Measurements from ENCODE around the gene PIR. TPM values are rescaled to one million over a fixed set of nuclear protein-coding genes. Genes with fewer than 3 reads are reported as not detected.

The PIR gene
- polyA plus RNA-seq, 1 donor from 2014 or later, result 0.81 TPM

- no peaks in the 10 kb centered on the region for H3K9me2 ChIP-seq (ENCODE audit: insufficient read depth, low read length)
- H3F3A ChIP-seq (ENCODE audit: insufficient read depth, low read length, poor library complexity, severe bottlenecking), result no peaks in the 10 kb centered on the region
- H3K36me3 ChIP-seq (ENCODE audit: insufficient read depth, low read length), result no peaks in the 10 kb centered on the region
- no peaks in the 10 kb centered on the region for H3K9me3 ChIP-seq (ENCODE audit: low read length)
- no peaks in the 10 kb centered on the region for H4K20me1 ChIP-seq (ENCODE audit: insufficient read depth)
- TF ChIP-seq TAF1 (IDR thresholded peaks at IDR 0.05; ENCODE audit: low read depth) (no peak), MXI1 (conservative IDR thresholded peaks at IDR 0.05; ENCODE audit: poor library complexity, severe bottlenecking) (no peak), RAD21 (conservative IDR thresholded peaks at IDR 0.05) (no peak), EZH2 (IDR thresholded peaks at IDR 0.05; ENCODE audit: borderline replicate concordance, insufficient read depth, low read length, poor library complexity, severe bottlenecking) (no peak), EP300 (conservative IDR thresholded peaks at IDR 0.05; ENCODE audit: poor library complexity, severe bottlenecking) (no peak), POLR2AphosphoS5 (IDR thresholded peaks at IDR 0.05) (no peak), SMC3 (conservative IDR thresholded peaks at IDR 0.05; ENCODE audit: poor library complexity) (no peak)
- TF ChIP-seq, protein P1, sequence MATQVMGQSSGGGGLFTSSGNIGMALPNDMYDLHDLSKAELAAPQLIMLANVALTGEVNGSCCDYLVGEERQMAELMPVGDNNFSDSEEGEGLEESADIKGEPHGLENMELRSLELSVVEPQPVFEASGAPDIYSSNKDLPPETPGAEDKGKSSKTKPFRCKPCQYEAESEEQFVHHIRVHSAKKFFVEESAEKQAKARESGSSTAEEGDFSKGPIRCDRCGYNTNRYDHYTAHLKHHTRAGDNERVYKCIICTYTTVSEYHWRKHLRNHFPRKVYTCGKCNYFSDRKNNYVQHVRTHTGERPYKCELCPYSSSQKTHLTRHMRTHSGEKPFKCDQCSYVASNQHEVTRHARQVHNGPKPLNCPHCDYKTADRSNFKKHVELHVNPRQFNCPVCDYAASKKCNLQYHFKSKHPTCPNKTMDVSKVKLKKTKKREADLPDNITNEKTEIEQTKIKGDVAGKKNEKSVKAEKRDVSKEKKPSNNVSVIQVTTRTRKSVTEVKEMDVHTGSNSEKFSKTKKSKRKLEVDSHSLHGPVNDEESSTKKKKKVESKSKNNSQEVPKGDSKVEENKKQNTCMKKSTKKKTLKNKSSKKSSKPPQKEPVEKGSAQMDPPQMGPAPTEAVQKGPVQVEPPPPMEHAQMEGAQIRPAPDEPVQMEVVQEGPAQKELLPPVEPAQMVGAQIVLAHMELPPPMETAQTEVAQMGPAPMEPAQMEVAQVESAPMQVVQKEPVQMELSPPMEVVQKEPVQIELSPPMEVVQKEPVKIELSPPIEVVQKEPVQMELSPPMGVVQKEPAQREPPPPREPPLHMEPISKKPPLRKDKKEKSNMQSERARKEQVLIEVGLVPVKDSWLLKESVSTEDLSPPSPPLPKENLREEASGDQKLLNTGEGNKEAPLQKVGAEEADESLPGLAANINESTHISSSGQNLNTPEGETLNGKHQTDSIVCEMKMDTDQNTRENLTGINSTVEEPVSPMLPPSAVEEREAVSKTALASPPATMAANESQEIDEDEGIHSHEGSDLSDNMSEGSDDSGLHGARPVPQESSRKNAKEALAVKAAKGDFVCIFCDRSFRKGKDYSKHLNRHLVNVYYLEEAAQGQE (IDR thresholded peaks at IDR 0.05; ENCODE audit: borderline replicate concordance), result no peak
- TF ChIP-seq, protein P2, sequence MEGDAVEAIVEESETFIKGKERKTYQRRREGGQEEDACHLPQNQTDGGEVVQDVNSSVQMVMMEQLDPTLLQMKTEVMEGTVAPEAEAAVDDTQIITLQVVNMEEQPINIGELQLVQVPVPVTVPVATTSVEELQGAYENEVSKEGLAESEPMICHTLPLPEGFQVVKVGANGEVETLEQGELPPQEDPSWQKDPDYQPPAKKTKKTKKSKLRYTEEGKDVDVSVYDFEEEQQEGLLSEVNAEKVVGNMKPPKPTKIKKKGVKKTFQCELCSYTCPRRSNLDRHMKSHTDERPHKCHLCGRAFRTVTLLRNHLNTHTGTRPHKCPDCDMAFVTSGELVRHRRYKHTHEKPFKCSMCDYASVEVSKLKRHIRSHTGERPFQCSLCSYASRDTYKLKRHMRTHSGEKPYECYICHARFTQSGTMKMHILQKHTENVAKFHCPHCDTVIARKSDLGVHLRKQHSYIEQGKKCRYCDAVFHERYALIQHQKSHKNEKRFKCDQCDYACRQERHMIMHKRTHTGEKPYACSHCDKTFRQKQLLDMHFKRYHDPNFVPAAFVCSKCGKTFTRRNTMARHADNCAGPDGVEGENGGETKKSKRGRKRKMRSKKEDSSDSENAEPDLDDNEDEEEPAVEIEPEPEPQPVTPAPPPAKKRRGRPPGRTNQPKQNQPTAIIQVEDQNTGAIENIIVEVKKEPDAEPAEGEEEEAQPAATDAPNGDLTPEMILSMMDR (IDR thresholded peaks at IDR 0.05; ENCODE audit: poor library complexity, severe bottlenecking), result no peak
- no peak overlapping the region for H2AFZ ChIP-seq (ENCODE audit: low read depth, low read length)
- H3K27ac ChIP-seq (ENCODE audit: low read length), result no peak overlapping the region
- no peaks in the 10 kb centered on the region for H3K27me3 ChIP-seq (ENCODE audit: insufficient read depth, low read depth, low read length)
- no peak overlapping the region for H3K4me2 ChIP-seq (ENCODE audit: low read length)
- H3K9ac ChIP-seq (ENCODE audit: low read length), result no peak overlapping the region
- no peaks in the 10 kb centered on the region for H3K79me2 ChIP-seq (replicated peaks; ENCODE audit: insufficient read depth, low read length)
- no peak overlapping the region for H3K4me3 ChIP-seq (ENCODE audit: low read length)
Measured at GRCh38 chrX:15451913-15452312, 41.2 kb downstream of the PIR start.

GRCh38 chrX:15448010-15448639 lies 45.0 kb downstream of the PIR start:
- H3F3A ChIP-seq (ENCODE audit: insufficient read depth, low read length, poor library complexity, severe bottlenecking), result no peaks in the 10 kb centered on the region
- no peaks in the 10 kb centered on the region for H4K20me1 ChIP-seq (ENCODE audit: insufficient read depth)
- no peak for TF ChIP-seq RAD21 (conservative IDR thresholded peaks at IDR 0.05)
- TF ChIP-seq, protein P2 (IDR thresholded peaks at IDR 0.05; ENCODE audit: poor library complexity, severe bottlenecking), result no peak
- no peak for TF ChIP-seq POLR2AphosphoS5 (IDR thresholded peaks at IDR 0.05)
- TF ChIP-seq EZH2 (IDR thresholded peaks at IDR 0.05; ENCODE audit: borderline replicate concordance, insufficient read depth, low read length, poor library complexity, severe bottlenecking), result no peak
- no peak for TF ChIP-seq SMC3 (conservative IDR thresholded peaks at IDR 0.05; ENCODE audit: poor library complexity)
- TF ChIP-seq EP300 (conservative IDR thresholded peaks at IDR 0.05; ENCODE audit: poor library complexity, severe bottlenecking), result no peak
- TF ChIP-seq MXI1 (conservative IDR thresholded peaks at IDR 0.05; ENCODE audit: poor library complexity, severe bottlenecking), result no peak
- TF ChIP-seq TAF1 (IDR thresholded peaks at IDR 0.05; ENCODE audit: low read depth), result no peak
- TF ChIP-seq, protein P1 (IDR thresholded peaks at IDR 0.05; ENCODE audit: borderline replicate concordance), result no peak
- H3K27me3 ChIP-seq (ENCODE audit: insufficient read depth, low read depth, low read length), result no peaks in the 10 kb centered on the region
- no peaks in the 10 kb centered on the region for H3K79me2 ChIP-seq (replicated peaks; ENCODE audit: insufficient read depth, low read length)
- no peaks in the 10 kb centered on the region for H3K36me3 ChIP-seq (ENCODE audit: insufficient read depth, low read length)
- H3K27ac ChIP-seq (ENCODE audit: low read length), result no peak overlapping the region
- no peaks in the 10 kb centered on the region for H3K9me2 ChIP-seq (ENCODE audit: insufficient read depth, low read length)
- no peak overlapping the region for H3K4me2 ChIP-seq (ENCODE audit: low read length)
- no peaks in the 10 kb centered on the region for H3K9me3 ChIP-seq (ENCODE audit: low read length)
- H3K4me3 ChIP-seq (ENCODE audit: low read length), result no peak overlapping the region
- H2AFZ ChIP-seq (ENCODE audit: low read depth, low read length), result no peak overlapping the region
- no peak overlapping the region for H3K9ac ChIP-seq (ENCODE audit: low read length)

Data from neural cell (in vitro differentiated cells).